WTC11 (cell line): Measurements from ENCODE around the gene DLGAP4. TPM values are rescaled to one million over a fixed set of nuclear protein-coding genes. Genes with fewer than 3 reads are reported as not detected.

ENCODE experiments used
- ATAC-seq: fragments of 200-7000 bp; cut with Tn5 transposase; 2 replicates; pipeline ENCODE4 v1.10.0; 2021; ENCODE audit warnings: mild to moderate bottlenecking, moderate library complexity
- CTCF ChIA-PET: fragments of 300-600 bp; sonication (Branson Sonifier 250); formaldehyde crosslinking; loops from one replicate; lab custom pipeline; 2021; ENCODE audit warnings: antibody characterized with exemption; lab: Charles Lee
- POLR2A ChIA-PET: fragments of 350-600 bp; sonication (Branson Sonifier 250); formaldehyde crosslinking; loops from one replicate; lab custom pipeline; 2021; ENCODE audit warnings: antibody characterized with exemption; lab: Charles Lee
- DNase-seq: peaks from one replicate; pipeline ENCODE4 v3.0.0; 2021; ENCODE audit warnings: low spot score
- H3K27ac Mint-ChIP-seq: 2 replicates; pipeline ENCODE4 v1.8.0; 2021; ENCODE audit warnings: mixed read lengths
- H3K27me3 Mint-ChIP-seq: 2 replicates; pipeline ENCODE4 v1.8.0; 2021; ENCODE audit warnings: low read depth, mild to moderate bottlenecking, moderate library complexity, mixed read lengths
- H3K36me3 Mint-ChIP-seq: 2 replicates; pipeline ENCODE4 v1.8.0; 2021; ENCODE audit warnings: mixed read lengths
- H3K4me1 Mint-ChIP-seq: 2 replicates; pipeline ENCODE4 v1.8.0; 2022; ENCODE audit warnings: mixed read lengths
- H3K4me3 Mint-ChIP-seq: 2 replicates; pipeline ENCODE4 v1.8.0; 2021; ENCODE audit warnings: mild to moderate bottlenecking, moderate library complexity, mixed read lengths
- H3K9me3 Mint-ChIP-seq: 2 replicates; pipeline ENCODE4 v1.8.0; 2021; ENCODE audit warnings: mixed read lengths
- ATF1 ChIP-seq: sonication (generic); formaldehyde crosslinking; IDR thresholded peaks from 2 replicates; pipeline ENCODE4 v1.8.1; 2023; ENCODE audit warnings: mild to moderate bottlenecking, moderate library complexity, missing genetic modification reagents
- CREB1 ChIP-seq: sonication (generic); formaldehyde crosslinking; IDR thresholded peaks from 2 replicates; pipeline ENCODE4 v1.8.0; 2023; ENCODE audit warnings: mild to moderate bottlenecking, missing genetic modification reagents
- KAT7 ChIP-seq: sonication (generic); formaldehyde crosslinking; IDR thresholded peaks from 2 replicates; pipeline ENCODE4 v1.8.1; 2023; ENCODE audit warnings: missing genetic modification reagents, mild to moderate bottlenecking, borderline replicate concordance
- NFYB ChIP-seq: sonication (generic); formaldehyde crosslinking; conservative IDR thresholded peaks from 2 replicates; pipeline ENCODE4 v1.8.0; 2022; ENCODE audit warnings: low read depth, missing genetic modification reagents
- TCF7 ChIP-seq: sonication (generic); formaldehyde crosslinking; IDR thresholded peaks from 2 replicates; pipeline ENCODE4 v1.8.0; 2022; ENCODE audit warnings: mild to moderate bottlenecking, low read depth, missing genetic modification reagents, moderate library complexity
- ZNF219 ChIP-seq: sonication (generic); formaldehyde crosslinking; IDR thresholded peaks from 2 replicates; pipeline ENCODE4 v1.8.0; 2023; ENCODE audit warnings: missing genetic modification reagents, mild to moderate bottlenecking, borderline replicate concordance
- ZNF263 ChIP-seq: sonication (generic); formaldehyde crosslinking; IDR thresholded peaks from 2 replicates; pipeline ENCODE4 v1.8.1; 2022; ENCODE audit warnings: low read depth, mild to moderate bottlenecking, moderate library complexity, missing genetic modification reagents
- total RNA-seq: library from RNA; stranded (reverse); gene quantifications from 3 replicates; pipeline ENCODE4 v1.2.3, GENCODE V29; 2021
- TF ChIP-seq, protein P1 (sequence below): sonication (generic); formaldehyde crosslinking; IDR thresholded peaks from 2 replicates; pipeline ENCODE4 v1.8.1; 2022; ENCODE audit warnings: mild to moderate bottlenecking, moderate library complexity, missing genetic modification reagents
- TF ChIP-seq, protein P2 (sequence below): sonication (generic); formaldehyde crosslinking; IDR thresholded peaks from 2 replicates; pipeline ENCODE4 v1.8.1; 2022; ENCODE audit warnings: low read depth, missing genetic modification reagents, borderline replicate concordance
- TF ChIP-seq, protein P3 (sequence below): sonication (generic); formaldehyde crosslinking; conservative IDR thresholded peaks from 2 replicates; pipeline ENCODE4 v1.8.1; 2022; ENCODE audit warnings: mild to moderate bottlenecking, missing genetic modification reagents
- TF ChIP-seq, protein P4 (sequence below): sonication (generic); formaldehyde crosslinking; IDR thresholded peaks from 2 replicates; pipeline ENCODE4 v1.8.1; 2023; ENCODE audit warnings: mild to moderate bottlenecking, moderate library complexity, missing genetic modification reagents
- TF ChIP-seq, protein P5 (sequence below): sonication (generic); formaldehyde crosslinking; IDR thresholded peaks from 2 replicates; pipeline ENCODE4 v1.8.1; 2023; ENCODE audit warnings: mild to moderate bottlenecking, missing genetic modification reagents, moderate library complexity
- TF ChIP-seq, protein P6 (sequence below): sonication (generic); formaldehyde crosslinking; IDR thresholded peaks from 2 replicates; pipeline ENCODE4 v1.8.0; 2022; ENCODE audit warnings: mild to moderate bottlenecking, missing genetic modification reagents
- TF ChIP-seq, protein P7 (sequence below): sonication (generic); formaldehyde crosslinking; IDR thresholded peaks from 2 replicates; pipeline ENCODE4 v1.8.0; 2023; ENCODE audit warnings: mild to moderate bottlenecking, missing genetic modification reagents
- TF ChIP-seq, protein P8 (sequence below): sonication (generic); formaldehyde crosslinking; IDR thresholded peaks from 2 replicates; pipeline ENCODE4 v1.8.0; 2022; ENCODE audit warnings: mild to moderate bottlenecking, missing genetic modification reagents
- TF ChIP-seq, protein P9 (sequence below): fragments of 250-450 bp; sonication (Bioruptor Pico); IDR thresholded peaks from 2 replicates; pipeline ENCODE4 v1.9.0; 2021; ENCODE audit warnings: mild to moderate bottlenecking
- TF ChIP-seq, protein P10 (sequence below): sonication (generic); formaldehyde crosslinking; conservative IDR thresholded peaks from 2 replicates; pipeline ENCODE4 v1.8.1; 2023; ENCODE audit warnings: mild to moderate bottlenecking, low read depth, missing genetic modification reagents, moderate library complexity

The DLGAP4 gene
- total RNA-seq, 1 experiment from 2014 or later = 52.6 TPM

DNA sequence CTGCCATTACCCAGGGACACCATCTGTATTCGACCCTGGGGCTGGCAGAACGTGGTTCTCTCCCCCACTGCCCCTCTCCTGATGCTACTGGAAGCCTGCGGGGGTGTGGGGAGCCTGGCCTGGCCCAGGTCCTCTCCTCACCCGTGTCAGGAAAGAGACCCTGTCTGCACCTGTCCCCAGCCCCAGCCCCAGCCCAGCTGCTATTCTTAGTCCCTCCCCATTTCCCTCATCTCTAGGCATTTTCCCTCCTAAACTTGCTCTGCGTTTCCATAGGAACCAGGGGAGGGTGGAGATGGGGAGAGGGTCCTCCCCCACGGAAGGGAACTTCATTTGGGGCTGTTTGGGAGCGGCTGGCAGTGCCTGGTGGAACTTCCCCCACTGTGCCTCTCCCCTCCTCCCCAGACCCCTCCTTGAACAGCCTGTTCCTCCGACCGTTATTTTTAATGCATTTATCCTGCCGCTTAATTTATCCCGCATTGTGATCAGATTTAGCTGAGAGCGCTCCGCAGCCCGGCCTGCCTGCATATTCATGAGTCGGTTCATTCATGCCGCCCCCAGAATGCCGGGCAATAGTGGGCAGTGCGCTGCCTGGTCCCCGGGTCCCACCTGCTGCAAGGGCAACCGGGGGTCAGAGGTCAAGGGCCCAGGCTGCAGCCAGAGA, 31.8 kb upstream of the DLGAP4 start (continued):
- TF ChIP-seq, protein P1, sequence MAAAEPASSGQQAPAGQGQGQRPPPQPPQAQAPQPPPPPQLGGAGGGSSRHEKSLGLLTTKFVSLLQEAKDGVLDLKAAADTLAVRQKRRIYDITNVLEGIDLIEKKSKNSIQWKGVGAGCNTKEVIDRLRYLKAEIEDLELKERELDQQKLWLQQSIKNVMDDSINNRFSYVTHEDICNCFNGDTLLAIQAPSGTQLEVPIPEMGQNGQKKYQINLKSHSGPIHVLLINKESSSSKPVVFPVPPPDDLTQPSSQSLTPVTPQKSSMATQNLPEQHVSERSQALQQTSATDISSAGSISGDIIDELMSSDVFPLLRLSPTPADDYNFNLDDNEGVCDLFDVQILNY (CRISPR knock-in tag) = no peak
- TF ChIP-seq, protein P2, sequence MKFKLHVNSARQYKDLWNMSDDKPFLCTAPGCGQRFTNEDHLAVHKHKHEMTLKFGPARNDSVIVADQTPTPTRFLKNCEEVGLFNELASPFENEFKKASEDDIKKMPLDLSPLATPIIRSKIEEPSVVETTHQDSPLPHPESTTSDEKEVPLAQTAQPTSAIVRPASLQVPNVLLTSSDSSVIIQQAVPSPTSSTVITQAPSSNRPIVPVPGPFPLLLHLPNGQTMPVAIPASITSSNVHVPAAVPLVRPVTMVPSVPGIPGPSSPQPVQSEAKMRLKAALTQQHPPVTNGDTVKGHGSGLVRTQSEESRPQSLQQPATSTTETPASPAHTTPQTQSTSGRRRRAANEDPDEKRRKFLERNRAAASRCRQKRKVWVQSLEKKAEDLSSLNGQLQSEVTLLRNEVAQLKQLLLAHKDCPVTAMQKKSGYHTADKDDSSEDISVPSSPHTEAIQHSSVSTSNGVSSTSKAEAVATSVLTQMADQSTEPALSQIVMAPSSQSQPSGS (CRISPR knock-in tag) = no peak
- TF ChIP-seq, protein P3, sequence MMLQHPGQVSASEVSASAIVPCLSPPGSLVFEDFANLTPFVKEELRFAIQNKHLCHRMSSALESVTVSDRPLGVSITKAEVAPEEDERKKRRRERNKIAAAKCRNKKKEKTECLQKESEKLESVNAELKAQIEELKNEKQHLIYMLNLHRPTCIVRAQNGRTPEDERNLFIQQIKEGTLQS (CRISPR knock-in tag) = no peak
- TF ChIP-seq, protein P4, sequence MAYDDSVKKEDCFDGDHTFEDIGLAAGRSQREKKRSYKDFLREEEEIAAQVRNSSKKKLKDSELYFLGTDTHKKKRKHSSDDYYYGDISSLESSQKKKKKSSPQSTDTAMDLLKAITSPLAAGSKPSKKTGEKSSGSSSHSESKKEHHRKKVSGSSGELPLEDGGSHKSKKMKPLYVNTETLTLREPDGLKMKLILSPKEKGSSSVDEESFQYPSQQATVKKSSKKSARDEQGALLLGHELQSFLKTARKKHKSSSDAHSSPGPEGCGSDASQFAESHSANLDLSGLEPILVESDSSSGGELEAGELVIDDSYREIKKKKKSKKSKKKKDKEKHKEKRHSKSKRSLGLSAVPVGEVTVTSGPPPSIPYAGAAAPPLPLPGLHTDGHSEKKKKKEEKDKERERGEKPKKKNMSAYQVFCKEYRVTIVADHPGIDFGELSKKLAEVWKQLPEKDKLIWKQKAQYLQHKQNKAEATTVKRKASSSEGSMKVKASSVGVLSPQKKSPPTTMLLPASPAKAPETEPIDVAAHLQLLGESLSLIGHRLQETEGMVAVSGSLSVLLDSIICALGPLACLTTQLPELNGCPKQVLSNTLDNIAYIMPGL (CRISPR knock-in tag) = no peak
- TF ChIP-seq, protein P5, sequence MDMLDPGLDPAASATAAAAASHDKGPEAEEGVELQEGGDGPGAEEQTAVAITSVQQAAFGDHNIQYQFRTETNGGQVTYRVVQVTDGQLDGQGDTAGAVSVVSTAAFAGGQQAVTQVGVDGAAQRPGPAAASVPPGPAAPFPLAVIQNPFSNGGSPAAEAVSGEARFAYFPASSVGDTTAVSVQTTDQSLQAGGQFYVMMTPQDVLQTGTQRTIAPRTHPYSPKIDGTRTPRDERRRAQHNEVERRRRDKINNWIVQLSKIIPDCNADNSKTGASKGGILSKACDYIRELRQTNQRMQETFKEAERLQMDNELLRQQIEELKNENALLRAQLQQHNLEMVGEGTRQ (CRISPR knock-in tag) = no peak

DNA sequence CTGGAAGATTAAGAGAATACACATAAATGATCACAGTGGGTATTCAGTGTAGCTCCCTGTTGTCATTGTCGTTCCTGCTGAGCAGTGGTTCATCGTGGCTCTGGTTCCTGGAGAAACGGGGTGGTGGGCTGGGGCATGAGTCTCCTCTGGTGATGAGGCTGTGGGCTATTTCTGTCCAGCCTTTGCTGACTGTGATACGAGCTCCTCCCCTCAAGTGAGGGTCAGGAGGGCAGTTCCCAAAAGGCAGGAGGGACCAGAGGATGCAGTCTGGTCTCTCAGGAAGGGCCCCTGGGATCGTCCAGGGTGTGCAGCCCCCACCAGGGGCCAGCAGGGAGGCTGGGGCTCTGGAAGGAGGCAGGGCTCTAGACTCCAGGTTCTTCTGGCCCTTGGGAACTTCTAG, 31.1 kb upstream of the DLGAP4 start:
- no peaks in the 10 kb centered on the region for H3K36me3 Mint-ChIP-seq
- POLR2A ChIA-PET = no interaction called here
- no peak overlapping the region for H3K4me3 Mint-ChIP-seq
- no peak overlapping the region for H3K27ac Mint-ChIP-seq
- H3K4me1 Mint-ChIP-seq = peaks cover 23% of the 10 kb centered on the region
- DNase-seq (no peak), ATAC-seq (no peak)
- no peaks in the 10 kb centered on the region; the same call in 1 of the 2 replicates for H3K27me3 Mint-ChIP-seq
- H3K9me3 Mint-ChIP-seq = no peaks in the 10 kb centered on the region
- CTCF ChIA-PET = interaction anchor here (1.0 to 6.1 kb wide), 5 partner anchors 17 to 164 kb away, joined by 5 to 90 read pairs (median 7); no protein-coding TSS in a partner anchor
- TF ChIP-seq, protein P6, sequence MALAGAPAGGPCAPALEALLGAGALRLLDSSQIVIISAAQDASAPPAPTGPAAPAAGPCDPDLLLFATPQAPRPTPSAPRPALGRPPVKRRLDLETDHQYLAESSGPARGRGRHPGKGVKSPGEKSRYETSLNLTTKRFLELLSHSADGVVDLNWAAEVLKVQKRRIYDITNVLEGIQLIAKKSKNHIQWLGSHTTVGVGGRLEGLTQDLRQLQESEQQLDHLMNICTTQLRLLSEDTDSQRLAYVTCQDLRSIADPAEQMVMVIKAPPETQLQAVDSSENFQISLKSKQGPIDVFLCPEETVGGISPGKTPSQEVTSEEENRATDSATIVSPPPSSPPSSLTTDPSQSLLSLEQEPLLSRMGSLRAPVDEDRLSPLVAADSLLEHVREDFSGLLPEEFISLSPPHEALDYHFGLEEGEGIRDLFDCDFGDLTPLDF (CRISPR knock-in tag) = no peak
- TF ChIP-seq TCF7 (CRISPR knock-in tag) = no peak
- no peak for TF ChIP-seq NFYB
- TF ChIP-seq, protein P7, sequence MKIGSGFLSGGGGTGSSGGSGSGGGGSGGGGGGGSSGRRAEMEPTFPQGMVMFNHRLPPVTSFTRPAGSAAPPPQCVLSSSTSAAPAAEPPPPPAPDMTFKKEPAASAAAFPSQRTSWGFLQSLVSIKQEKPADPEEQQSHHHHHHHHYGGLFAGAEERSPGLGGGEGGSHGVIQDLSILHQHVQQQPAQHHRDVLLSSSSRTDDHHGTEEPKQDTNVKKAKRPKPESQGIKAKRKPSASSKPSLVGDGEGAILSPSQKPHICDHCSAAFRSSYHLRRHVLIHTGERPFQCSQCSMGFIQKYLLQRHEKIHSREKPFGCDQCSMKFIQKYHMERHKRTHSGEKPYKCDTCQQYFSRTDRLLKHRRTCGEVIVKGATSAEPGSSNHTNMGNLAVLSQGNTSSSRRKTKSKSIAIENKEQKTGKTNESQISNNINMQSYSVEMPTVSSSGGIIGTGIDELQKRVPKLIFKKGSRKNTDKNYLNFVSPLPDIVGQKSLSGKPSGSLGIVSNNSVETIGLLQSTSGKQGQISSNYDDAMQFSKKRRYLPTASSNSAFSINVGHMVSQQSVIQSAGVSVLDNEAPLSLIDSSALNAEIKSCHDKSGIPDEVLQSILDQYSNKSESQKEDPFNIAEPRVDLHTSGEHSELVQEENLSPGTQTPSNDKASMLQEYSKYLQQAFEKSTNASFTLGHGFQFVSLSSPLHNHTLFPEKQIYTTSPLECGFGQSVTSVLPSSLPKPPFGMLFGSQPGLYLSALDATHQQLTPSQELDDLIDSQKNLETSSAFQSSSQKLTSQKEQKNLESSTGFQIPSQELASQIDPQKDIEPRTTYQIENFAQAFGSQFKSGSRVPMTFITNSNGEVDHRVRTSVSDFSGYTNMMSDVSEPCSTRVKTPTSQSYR (CRISPR knock-in tag) = no peak
- TF ChIP-seq, protein P8, sequence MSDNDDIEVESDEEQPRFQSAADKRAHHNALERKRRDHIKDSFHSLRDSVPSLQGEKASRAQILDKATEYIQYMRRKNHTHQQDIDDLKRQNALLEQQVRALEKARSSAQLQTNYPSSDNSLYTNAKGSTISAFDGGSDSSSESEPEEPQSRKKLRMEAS (CRISPR knock-in tag) = no peak
- TF ChIP-seq, protein P3 (CRISPR knock-in tag) = no peak
- TF ChIP-seq ZNF219 (CRISPR knock-in tag) = no peak
- no peak for TF ChIP-seq KAT7
- TF ChIP-seq, protein P2 (CRISPR knock-in tag) = no peak
- TF ChIP-seq, protein P9, sequence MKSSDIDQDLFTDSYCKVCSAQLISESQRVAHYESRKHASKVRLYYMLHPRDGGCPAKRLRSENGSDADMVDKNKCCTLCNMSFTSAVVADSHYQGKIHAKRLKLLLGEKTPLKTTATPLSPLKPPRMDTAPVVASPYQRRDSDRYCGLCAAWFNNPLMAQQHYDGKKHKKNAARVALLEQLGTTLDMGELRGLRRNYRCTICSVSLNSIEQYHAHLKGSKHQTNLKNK (CRISPR knock-in tag) = no peak
- TF ChIP-seq, protein P10, sequence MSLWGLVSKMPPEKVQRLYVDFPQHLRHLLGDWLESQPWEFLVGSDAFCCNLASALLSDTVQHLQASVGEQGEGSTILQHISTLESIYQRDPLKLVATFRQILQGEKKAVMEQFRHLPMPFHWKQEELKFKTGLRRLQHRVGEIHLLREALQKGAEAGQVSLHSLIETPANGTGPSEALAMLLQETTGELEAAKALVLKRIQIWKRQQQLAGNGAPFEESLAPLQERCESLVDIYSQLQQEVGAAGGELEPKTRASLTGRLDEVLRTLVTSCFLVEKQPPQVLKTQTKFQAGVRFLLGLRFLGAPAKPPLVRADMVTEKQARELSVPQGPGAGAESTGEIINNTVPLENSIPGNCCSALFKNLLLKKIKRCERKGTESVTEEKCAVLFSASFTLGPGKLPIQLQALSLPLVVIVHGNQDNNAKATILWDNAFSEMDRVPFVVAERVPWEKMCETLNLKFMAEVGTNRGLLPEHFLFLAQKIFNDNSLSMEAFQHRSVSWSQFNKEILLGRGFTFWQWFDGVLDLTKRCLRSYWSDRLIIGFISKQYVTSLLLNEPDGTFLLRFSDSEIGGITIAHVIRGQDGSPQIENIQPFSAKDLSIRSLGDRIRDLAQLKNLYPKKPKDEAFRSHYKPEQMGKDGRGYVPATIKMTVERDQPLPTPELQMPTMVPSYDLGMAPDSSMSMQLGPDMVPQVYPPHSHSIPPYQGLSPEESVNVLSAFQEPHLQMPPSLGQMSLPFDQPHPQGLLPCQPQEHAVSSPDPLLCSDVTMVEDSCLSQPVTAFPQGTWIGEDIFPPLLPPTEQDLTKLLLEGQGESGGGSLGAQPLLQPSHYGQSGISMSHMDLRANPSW (CRISPR knock-in tag) = no peak
- TF ChIP-seq CREB1 = no peak
- no peak for TF ChIP-seq ZNF263 (CRISPR knock-in tag)
- TF ChIP-seq ATF1 (CRISPR knock-in tag) = no peak
